Loucy (cell line): ENCODE results near the gene CARS2.

Source experiments
- CTCF ChIP-seq: fragments of 200-600 bp; sonication (generic); conservative IDR thresholded peaks from 2 replicates; pipeline ENCODE4 v1.5.1; 2014; ENCODE audit warnings: mild to moderate bottlenecking, antibody characterized with exemption, low read length
- EZH2phosphoT487 ChIP-seq: fragments of 200-600 bp; IDR thresholded peaks from 2 replicates; pipeline ENCODE4 v1.6.1; 2018; ENCODE audit warnings: antibody characterized with exemption, mild to moderate bottlenecking, moderate library complexity, borderline replicate concordance

GRCh38 chr13:110712849-110713641 lies 7.1 kb upstream of the CARS2 start:
- TF ChIP-seq CTCF, result no peak
- no peak for TF ChIP-seq EZH2phosphoT487
